GM12801 (cell line): ENCODE data around the gene ADAM15.

ENCODE experiments used
- TF ChIP-seq, protein P1 (sequence below): IDR thresholded peaks from one replicate; pipeline ENCODE4 v1.5.1; 2011; ENCODE audit warnings: control low read depth; ENCODE audit not compliant: insufficient read length; ENCODE audit errors: extremely low read depth

The ADAM15 gene, protein sequence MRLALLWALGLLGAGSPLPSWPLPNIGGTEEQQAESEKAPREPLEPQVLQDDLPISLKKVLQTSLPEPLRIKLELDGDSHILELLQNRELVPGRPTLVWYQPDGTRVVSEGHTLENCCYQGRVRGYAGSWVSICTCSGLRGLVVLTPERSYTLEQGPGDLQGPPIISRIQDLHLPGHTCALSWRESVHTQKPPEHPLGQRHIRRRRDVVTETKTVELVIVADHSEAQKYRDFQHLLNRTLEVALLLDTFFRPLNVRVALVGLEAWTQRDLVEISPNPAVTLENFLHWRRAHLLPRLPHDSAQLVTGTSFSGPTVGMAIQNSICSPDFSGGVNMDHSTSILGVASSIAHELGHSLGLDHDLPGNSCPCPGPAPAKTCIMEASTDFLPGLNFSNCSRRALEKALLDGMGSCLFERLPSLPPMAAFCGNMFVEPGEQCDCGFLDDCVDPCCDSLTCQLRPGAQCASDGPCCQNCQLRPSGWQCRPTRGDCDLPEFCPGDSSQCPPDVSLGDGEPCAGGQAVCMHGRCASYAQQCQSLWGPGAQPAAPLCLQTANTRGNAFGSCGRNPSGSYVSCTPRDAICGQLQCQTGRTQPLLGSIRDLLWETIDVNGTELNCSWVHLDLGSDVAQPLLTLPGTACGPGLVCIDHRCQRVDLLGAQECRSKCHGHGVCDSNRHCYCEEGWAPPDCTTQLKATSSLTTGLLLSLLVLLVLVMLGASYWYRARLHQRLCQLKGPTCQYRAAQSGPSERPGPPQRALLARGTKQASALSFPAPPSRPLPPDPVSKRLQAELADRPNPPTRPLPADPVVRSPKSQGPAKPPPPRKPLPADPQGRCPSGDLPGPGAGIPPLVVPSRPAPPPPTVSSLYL

DNA sequence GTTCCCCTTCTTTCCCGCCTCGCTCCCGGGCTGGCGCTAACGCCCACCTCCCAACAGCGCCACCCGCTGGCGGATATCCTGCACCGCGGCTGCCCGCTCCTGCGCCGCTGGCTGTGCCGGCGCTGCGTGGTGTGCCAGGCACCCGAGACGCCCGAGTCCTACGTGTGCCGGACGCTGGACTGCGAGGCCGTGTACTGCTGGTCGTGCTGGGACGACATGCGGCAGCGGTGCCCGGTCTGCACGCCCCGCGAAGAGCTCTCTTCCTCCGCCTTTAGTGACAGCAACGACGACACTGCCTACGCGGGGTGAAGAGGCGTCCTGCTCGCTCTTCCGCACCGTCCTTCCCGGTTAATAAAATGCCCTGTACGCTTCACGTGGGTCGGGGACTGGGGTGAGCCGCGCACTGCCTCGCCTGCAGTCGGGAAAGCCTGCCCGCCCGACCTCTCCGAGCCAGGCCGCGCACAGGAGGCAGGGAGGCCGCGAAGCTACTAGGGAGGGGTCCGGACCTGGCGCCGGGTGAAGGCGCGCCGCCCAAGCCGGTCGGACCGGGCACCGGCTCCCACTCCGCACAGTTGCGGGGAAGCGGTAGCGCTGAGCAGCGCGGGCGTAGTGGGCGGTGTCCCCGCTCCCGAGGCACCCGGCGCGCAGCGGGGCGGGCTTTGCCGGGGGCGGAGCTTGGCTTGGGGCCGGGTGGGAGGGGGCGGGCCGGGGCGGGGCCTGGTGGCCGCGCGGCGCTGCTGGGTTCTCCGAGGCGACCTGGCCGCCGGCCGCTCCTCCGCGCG is at the start of gene ADAM15:
ADAM15 (plus strand) TSS at position 757 of the 782 bp plus-strand sequence. CDS start 71 bp downstream, outside the sequence.
- TF ChIP-seq, protein P1, sequence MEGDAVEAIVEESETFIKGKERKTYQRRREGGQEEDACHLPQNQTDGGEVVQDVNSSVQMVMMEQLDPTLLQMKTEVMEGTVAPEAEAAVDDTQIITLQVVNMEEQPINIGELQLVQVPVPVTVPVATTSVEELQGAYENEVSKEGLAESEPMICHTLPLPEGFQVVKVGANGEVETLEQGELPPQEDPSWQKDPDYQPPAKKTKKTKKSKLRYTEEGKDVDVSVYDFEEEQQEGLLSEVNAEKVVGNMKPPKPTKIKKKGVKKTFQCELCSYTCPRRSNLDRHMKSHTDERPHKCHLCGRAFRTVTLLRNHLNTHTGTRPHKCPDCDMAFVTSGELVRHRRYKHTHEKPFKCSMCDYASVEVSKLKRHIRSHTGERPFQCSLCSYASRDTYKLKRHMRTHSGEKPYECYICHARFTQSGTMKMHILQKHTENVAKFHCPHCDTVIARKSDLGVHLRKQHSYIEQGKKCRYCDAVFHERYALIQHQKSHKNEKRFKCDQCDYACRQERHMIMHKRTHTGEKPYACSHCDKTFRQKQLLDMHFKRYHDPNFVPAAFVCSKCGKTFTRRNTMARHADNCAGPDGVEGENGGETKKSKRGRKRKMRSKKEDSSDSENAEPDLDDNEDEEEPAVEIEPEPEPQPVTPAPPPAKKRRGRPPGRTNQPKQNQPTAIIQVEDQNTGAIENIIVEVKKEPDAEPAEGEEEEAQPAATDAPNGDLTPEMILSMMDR, result no peak

GRCh38 chr1:155001425-155001674 is 49.8 kb upstream of the ADAM15 start:
- TF ChIP-seq, protein P1, result no peak

GRCh38 chr1:155001675-155002463 is 49.2 kb upstream of the ADAM15 start:
- TF ChIP-seq, protein P1, result no peak

DNA sequence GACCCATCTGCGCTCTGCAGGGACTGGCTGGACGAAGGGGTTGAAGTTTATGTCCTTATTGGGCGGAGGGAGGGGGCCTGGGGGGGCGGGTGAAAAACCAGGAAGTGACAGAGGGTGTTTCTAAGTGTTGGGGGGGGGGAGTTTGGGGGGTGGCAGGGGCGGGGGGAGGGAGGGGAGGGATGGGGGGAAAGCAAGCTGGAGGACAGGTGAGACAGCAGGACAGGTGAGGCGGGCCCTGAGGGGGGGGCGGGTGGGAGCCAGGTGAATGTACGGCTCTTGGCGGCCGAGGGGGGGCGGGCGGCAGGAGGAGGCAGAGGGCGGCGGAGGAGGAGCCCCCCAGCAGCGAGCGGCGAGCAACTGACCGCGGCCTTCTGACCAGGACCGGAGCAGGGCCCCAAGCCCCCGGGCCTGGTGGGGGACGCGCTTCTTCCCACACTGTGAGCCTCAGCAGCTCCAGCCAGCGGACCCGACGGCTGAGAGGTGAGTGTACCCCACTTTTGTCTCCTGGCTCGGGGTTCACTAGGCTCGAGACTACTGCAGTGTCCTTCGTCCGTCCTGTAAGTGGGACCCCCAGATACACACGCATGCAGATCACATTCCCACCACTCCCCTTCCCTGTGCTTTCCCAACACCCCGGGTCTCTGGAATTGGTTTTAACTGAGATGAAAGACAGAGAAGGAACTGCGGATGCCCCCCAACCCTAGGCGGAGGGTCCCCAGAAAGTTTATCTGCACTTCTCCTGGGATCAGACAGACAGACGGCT is 48.5 kb upstream of the ADAM15 start, which contains the start of gene ZBTB7B:
ZBTB7B (plus strand) TSS at position 339 of the 763 bp plus-strand sequence. CDS start 11,859 bp downstream, outside the sequence.
- TF ChIP-seq, protein P1, result no peak

DNA sequence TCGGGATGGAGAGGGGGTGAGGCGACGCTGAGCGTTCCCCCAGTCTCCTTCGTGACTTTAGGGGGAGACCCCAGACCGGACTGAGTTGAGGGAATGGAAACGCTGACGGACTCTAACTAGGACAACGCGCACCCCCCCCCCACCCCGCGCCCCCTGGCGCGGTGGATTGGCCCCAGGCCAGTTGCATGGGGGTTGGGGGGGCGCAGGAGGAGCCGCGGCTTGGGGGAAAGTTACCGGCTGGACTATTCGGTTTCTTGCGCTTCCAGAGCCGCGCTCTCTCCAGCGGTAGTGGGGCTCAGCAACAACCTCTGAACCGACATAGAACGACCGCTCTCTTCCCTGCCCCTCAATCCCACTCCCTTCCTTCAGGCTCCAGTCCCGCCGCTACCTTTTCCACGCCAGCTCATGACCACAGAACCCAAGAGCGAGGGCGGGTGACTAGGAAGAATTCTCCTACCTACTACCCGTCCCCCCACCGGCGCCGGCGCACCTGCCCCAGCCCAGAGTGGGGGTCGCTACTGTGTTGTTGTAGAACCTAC is 47.8 kb upstream of the ADAM15 start:
- TF ChIP-seq, protein P1, result no peak

DNA sequence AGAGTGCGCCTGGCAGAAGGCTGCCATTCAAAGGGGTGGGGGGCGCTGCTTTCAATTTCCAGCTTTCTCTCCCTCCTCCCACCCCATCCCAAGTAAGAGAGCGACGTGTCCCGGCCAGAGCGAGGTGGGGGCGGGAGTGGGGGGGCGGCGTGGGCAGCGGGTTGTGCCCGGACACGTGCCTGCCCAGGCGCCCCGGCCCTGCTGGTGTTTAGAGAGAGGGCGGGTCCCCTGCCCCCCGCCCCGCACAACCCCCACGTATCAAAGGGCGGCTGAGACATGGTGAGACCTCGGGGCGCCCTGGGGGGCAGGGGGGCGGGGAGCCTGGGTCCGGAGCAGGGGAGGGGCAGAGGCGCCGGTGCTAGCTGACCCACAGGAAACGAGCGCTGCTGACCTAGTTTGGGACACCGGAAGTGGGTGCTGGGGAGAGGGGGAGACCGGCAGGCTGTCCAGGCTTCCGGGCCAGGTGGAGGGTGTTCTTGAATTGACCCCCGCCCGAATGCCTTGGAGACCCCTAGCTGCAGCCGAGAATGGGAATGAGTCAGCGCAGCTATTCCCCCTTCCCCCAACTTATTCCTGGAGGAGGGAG is 47.3 kb upstream of the ADAM15 start:
- TF ChIP-seq, protein P1, result no peak
